Measurements from ENCODE around the gene THAP8.

The THAP8 gene

GRCh38 chr19:36030264-36031148 is 23.6 kb downstream of the THAP8 start:
- DNase-seq = peak in 1 of 14 donors; percentile 46

DNA sequence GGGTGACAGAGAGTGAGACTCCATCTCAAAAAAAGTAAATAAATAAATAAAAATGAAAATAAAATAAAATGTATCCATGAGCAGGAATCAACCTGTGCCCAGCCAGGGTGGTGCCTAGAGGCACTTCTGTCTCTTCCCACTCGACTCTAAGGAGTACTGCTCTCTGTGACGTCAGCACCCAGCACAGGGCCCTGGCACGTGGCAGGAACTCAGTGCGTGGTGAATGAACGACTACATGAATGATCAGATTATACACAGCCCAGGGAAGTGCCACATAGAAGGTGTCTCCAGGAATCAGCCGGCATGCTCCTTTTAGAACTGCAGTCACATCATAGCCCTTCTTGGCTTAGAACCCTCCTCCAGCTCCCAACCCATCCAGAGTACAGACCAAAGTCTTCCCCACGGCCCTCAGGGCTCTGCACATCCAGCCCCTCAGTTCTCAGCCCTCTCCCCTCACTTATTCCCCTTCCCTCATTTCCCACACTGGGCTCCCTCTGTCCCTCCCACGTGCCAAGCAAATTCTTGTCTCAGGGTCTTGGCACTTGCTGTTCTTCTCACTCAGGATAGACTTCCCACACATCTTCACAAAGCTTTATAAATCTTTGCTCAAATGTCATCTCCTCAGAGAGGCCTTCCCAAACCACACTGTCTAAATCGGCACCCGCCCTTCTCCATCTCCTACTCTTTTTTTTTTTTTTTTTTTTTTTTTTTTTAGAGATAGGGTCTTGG is 25.6 kb downstream of the THAP8 start:
- peak in 1 of 14 donors; percentile 6 for DNase-seq

DNA sequence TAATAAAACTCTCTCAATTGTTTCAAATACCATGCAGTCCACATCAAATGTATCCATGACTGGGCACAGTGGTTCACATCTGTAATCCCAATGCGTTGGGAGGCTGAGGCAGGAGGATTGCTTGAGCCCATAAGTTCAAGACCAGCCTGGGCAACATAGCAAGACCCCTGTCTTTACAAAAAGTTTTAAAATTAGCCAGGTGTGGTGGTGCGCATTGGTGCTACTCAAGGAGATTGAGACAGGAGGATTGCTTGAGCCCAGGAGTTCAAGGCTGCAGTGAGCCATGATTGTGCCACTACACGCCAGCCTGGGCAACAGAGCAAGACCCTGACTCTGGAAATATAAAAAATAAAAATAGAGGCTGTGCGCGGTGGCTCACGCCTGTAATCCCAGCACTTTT is 26.4 kb downstream of the THAP8 start:
- DNase-seq = no peak

GRCh38 chr19:36026091-36026876 is 27.8 kb downstream of the THAP8 start:
- DNase-seq = no peak

DNA sequence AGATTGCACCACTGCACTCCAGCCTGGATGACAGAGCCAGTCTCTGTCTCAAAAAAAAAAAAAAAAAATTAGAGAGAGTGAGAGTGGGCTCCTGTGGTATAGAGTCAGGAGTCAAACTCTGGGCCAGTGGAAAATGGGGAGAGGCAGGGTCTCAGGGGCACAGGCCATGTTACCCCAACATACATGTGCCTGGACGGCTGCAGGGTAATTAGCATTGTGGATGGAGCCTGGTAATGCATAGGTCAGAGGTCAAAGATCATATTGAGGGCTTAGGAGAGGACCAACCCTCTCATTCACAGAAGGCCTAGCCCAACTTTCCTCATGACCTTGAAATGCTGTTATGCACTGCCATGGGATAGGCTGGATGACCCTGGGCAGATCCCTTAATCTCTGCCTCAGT is 28.5 kb downstream of the THAP8 start:
- DNase-seq = no peak

DNA sequence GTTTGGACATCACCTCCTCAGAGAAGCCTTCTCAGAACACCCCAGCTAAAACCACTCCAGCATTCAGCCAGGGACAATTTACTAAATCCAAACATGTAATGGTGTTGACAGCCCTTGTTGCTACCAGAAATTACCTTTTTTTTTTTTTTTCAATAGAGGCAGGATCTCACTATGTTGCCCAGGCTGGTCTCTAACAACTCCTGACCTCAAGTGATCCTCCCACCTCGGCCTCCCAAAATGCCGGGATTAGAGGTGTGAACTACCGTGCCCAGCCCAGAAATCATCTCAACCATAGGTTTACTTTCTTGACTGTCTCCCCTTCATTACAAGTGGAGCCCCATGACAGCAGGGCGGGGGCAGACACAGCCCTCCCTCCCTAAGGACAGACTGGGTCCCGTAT is 30.7 kb downstream of the THAP8 start:
- no peak for DNase-seq

DNA sequence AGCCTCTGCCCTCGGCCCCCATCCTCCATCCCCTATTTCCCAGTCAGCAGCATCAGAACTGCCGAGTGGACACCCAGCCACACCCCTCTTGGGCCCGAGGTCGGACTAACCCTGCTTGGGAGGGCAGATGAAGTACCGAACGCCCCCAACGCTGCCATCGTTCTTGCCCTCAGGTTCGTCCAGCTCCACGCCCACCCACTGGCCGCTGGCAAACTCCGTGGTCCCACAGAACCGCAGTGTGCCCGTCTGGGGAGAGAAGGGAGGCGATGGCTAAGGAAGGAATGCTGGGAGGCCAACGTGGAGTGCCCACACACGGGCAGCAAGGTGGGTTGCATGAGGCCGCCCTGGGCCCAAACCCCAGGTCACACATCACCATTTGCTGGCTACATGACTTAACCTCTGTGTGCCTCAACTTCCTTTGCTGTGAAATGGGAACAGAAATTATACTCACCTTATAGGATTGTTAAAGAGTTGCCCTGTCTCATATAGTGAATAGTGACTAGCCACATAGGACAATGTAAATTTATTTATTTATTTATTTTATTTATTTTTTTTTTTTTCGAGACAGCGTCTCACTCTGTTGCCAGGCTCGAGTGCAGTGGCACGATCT is 34.9 kb downstream of the THAP8 start:
- no peak for DNase-seq

DNA sequence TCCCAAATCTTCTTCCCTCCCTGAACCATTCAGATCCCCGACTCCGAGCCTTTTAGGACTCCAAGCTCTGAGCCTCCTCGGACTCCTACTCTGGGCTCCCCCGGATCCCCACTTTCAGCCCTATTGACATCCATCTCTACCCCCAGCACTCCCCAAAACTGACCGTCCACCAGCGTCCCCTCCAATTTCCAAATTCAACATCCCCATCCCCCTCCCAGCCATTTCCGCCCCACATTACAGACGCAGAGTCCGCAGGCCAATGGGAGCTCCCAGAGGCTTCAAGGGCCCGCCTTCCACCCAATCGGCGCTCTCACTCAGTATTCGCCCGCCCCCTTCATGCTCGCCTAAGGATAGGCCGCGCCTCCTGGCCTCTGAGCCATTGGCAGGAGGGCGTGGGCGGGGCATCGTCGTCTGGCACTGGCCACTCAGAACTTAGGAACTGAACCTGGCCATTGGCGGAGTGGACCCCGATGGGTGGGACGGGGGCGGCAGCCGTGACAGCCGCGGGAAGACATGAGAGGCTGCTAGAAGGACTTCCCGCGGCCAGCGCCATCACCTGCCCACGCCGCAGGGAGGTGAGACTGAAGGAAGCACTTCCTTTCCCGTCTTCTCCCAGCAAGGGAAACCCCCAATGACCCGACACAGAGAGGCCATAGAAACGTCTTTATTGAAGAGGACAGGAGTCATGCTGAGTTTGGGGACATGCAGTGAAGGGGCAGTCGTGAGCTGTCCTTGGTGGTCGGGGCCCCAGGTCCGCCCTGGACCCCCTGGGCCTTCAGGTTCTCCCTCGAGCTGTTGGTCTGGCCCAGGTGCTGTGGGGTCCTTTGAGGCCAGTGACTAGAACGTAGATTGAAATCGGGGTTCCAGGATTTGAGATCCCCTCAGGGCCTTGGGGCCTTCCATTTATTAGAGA is 39.8 kb downstream of the THAP8 start, which contains the start of gene ALKBH6:
Gene ALKBH6 (minus strand): TSS at position 202 of the 913 bp plus-strand sequence. CDS start 816 bp downstream, outside the sequence.
- peak; percentile 84 to 99 (median 96) for DNase-seq

GRCh38 chr19:36013280-36014011 is 40.6 kb downstream of the THAP8 start:
- no peak for DNase-seq

DNA sequence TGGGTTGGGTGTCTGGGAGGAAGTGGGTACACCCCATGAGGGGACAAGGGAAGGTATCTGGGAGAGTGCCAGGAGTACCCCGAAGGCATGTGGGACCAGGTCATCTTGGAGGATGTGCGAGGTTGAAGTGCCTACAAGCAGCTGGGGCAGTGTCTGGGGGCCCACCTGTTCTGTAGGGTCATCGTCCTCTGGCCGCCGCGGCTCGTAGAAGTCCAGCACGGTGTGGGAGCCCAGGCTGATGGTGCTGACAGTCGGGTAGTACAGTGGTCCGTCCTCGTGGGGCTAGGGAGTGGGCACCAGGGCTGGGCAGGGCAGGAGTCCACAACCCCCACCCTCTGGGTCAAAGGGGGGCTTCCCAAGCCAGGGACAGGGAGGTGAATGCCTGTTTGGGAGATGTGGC is 43.7 kb downstream of the THAP8 start:
- DNase-seq = no peak

DNA sequence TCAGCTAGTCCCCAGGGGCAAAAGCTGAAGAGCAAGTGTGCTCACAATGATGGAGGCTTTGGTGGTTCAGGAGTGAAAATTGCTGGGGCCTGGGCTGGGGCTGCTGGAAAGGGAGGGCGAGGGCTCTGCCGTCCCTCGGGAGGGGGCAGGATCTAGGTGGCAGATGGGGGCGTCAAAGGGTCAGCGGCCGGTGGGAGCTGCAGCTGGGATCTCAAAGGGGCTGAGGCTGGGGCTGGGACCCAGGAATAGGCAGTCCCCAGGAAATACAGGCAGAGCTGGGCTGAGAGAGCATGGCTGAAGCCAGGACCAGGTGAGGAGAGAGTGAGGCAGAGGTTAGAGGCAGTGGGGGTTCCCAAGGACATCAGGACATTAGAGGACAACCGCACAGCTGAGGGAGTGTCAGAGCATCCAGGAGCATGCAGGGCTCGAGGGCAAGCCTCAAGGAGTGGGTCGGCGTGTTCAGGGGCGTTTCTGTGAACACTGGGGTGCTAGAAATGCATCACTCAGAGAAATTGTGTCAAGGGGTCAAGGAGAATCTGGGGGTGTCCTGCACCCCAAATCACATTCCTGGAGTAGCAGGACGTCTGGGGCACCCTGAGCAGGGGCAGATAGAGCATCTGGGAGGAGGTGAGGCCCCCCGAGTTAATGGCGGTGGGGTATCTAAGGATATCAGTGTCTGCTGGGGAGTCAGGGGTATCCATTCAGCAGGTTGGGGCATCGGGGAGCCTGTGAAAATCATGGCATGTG is 44.3 kb downstream of the THAP8 start:
- no peak for DNase-seq

DNA sequence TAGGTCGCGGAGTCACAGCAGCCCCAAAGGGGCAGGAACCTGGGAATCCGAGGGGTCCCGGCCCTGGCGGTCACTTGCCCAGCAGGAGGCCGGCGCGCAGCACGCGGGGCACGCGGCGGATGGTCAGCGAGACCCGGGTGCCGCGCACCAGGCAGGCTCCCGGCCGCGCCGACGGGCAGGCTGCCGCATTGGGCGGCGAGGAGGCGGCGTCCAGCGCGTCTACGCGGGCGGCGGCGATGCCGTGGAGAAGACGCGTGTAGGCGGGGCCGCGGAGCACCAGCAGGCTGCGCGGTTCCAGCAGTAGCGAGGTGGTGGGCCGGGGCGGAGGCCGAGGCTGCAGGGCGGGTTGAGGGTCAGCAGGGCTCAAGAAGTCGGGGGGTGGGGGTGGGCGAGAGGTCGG is 44.9 kb downstream of the THAP8 start:
- DNase-seq = peak in 8 of 14 donors; percentile 5 to 74 (median 25)

DNA sequence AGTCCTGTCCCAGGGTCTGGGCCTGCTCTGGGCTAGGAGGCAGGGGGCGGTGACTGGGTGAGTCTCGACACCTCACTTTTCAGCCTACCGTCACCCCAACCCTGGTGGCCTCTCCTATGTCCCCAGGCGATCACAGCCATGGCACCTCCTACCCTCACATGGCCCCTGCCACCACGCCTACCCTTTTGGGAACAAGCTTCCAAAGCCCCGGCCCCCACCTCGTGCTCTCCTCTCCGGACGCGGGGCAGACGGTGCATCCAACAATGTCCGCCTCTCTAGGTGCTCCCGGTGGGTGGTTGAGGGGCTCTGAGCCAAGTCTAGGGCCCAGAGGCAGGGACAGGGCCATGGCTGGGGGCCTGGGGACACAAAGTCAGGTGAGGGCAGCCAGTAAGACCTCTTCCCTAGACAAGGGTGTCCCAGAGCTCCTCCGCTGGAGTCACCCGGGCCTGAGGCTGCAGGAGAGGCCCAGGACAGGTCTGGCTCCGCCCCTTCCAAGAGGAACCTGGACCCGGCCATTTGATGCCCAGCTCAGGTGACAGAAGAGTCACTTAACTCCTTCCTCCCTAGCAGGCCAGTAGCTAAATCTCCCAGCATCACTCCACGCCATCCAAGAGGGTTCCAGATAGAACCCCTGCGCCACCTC is 45.6 kb downstream of the THAP8 start, which contains the start of gene SYNE4:
Gene SYNE4 (minus strand): TSS at position 478 of the 643 bp plus-strand sequence. CDS start 132 bp downstream, at position 346.
- peak in 5 of 14 donors; percentile 4 to 88 (median 7) for DNase-seq

DNA sequence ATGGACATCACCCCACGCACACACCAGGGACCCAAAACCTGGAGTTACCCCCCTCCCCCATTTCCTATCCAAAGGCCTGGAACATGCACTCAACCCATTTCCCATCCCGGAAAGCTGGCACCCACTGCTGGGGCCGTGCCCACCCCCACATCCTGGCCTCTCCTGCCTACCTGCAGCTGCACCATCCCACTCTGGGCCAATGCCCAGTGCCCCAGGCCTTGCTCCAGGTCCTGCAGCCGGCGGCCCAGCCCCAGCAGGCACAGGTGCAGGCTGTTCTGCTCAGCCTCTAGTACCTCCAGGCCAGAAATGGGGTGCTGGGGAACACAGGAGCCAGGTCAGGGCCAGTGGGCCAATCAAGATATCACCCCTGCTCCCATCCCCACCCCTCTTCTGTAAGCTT is 47.1 kb downstream of the THAP8 start:
- DNase-seq = no peak

- DNase-seq = no peak
Observed at GRCh38 chr19:36003284-36003683, 50.8 kb downstream of the THAP8 start.

- DNase-seq = no peak
Observed at GRCh38 chr19:36001605-36002004, 52.5 kb downstream of the THAP8 start.

GRCh38 chr19:35996777-35997176 is 57.3 kb downstream of the THAP8 start:
- no peak for DNase-seq

DNA sequence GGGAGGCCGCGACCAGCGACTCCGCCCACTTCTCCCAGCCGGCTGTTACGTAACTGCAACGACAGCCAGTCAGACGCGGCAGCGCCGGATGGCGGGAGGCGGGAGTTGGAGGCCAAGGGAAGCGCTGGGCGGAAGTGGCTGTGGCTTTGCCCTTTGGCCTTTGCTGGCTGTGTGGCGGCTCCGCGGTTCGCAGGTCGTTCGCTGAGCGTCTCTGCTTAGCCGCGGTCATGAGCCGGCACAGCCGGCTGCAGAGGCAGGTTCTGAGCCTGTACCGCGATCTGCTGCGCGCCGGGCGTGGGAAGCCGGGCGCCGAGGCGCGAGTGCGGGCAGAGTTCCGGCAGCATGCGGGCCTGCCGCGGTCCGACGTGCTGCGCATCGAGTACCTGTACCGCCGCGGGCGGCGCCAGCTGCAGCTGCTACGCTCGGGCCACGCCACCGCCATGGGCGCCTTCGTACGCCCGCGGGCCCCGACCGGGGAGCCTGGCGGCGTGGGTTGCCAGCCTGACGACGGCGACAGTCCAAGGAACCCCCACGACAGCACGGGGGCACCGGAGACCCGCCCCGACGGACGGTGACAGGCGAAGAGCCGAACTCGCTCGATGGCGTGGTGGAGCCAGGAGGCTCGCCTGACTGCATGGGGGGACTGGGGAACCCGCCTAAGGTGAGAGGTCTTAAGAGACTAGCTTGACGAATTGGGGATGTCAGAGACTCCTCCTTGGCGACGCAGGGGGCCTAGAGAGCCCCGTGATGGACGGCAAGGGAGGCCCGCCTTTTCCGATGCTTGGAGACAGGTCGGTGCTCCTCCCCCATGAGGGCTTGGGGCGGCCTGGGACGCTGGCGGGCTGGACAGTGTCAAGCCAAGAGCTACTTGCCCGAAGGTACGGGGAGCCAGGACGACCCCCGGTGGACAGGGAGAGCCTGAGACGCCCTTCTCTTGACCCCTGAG is 58.8 kb downstream of the THAP8 start, which contains the start of gene SDHAF1:
Gene SDHAF1 (plus strand): TSS at position 141 of the 946 bp plus-strand sequence. CDS start 87 bp downstream, at position 228.
- DNase-seq = peak; percentile 25 to 94 (median 90)
